GM23338 (cell line): ENCODE measurements around the gene ARRB1. TPM values are rescaled to one million over a fixed set of nuclear protein-coding genes. Genes with fewer than 3 reads are reported as not detected.

Experiments used
- ATAC-seq: fragments of 200-7000 bp; cut with Tn5 transposase; 3 replicates; pipeline ENCODE4 v1.9.1; 2020
- DNase-seq: peaks from one replicate; pipeline ENCODE4 v3.0.0-alpha.2; 2015; ENCODE audit warnings: low spot score
- H2AFZ ChIP-seq: fragments of 200-600 bp; sonication (generic); 2 replicates; pipeline ENCODE4 v1.8.0; 2016; ENCODE audit warnings: antibody characterized with exemption, mild to moderate bottlenecking, moderate library complexity
- H3F3A ChIP-seq: fragments of 200-600 bp; sonication (generic); replicated peaks from 2 replicates; pipeline ENCODE4 v1.8.0; 2017; ENCODE audit warnings: antibody characterized with exemption, mixed run types, low read depth
- H3K27ac ChIP-seq: fragments of 200-600 bp; sonication (generic); 2 replicates; pipeline ENCODE4 v1.6.1; 2016; ENCODE audit warnings: low read depth
- H3K27me3 ChIP-seq: fragments of 200-600 bp; sonication (generic); 2 replicates; pipeline ENCODE4 v1.8.0; 2016; ENCODE audit warnings: mild to moderate bottlenecking, mixed run types, moderate library complexity; ENCODE audit not compliant: insufficient read depth
- H3K36me3 ChIP-seq: fragments of 200-600 bp; sonication (generic); 2 replicates; pipeline ENCODE4 v1.8.0; 2016; ENCODE audit warnings: mild to moderate bottlenecking; ENCODE audit not compliant: insufficient read depth
- H3K4me1 ChIP-seq: fragments of 200-600 bp; sonication (generic); 2 replicates; pipeline ENCODE4 v1.8.0; 2016; ENCODE audit warnings: mild to moderate bottlenecking, moderate library complexity; ENCODE audit not compliant: insufficient read depth
- H3K4me2 ChIP-seq: fragments of 200-600 bp; sonication (generic); 2 replicates; pipeline ENCODE4 v1.7.1; 2017; ENCODE audit warnings: mixed run types
- H3K4me3 ChIP-seq: fragments of 200-600 bp; sonication (generic); 2 replicates; pipeline ENCODE4 v1.6.1; 2016; ENCODE audit warnings: mixed run types
- H3K79me2 ChIP-seq: fragments of 200-600 bp; sonication (generic); replicated peaks from 2 replicates; pipeline ENCODE4 v1.8.0; 2017; ENCODE audit warnings: mild to moderate bottlenecking; ENCODE audit not compliant: insufficient read depth
- H3K9me2 ChIP-seq: fragments of 200-600 bp; sonication (generic); 2 replicates; pipeline ENCODE4 v1.8.0; 2017; ENCODE audit not compliant: insufficient read depth
- H4K20me1 ChIP-seq: fragments of 200-600 bp; sonication (generic); replicated peaks from 2 replicates; pipeline ENCODE4 v1.8.0; 2017; ENCODE audit warnings: mild to moderate bottlenecking; ENCODE audit not compliant: insufficient read depth
- H3K27ac Mint-ChIP-seq: 2 replicates; pipeline ENCODE4 v1.8.0; 2020; ENCODE audit warnings: inconsistent platforms, mild to moderate bottlenecking, moderate library complexity, mixed read lengths
- H3K27me3 Mint-ChIP-seq: 3 replicates; pipeline ENCODE4 v1.8.0; 2022; ENCODE audit warnings: low read depth, mild to moderate bottlenecking, moderate library complexity, mixed read lengths, inconsistent platforms; ENCODE audit not compliant: insufficient read depth, poor library complexity
- H3K36me3 Mint-ChIP-seq: 3 replicates; pipeline ENCODE4 v1.8.0; 2021; ENCODE audit warnings: low read depth, mild to moderate bottlenecking, inconsistent platforms, moderate library complexity, mixed read lengths
- H3K4me1 Mint-ChIP-seq: 3 replicates; pipeline ENCODE4 v1.8.0; 2020; ENCODE audit warnings: mild to moderate bottlenecking, inconsistent platforms, mixed read lengths
- H3K4me3 Mint-ChIP-seq: 3 replicates; pipeline ENCODE4 v1.8.0; 2021; ENCODE audit warnings: moderate library complexity, mild to moderate bottlenecking, inconsistent platforms, mixed read lengths
- H3K9me3 Mint-ChIP-seq: 3 replicates; pipeline ENCODE4 v1.8.0; 2020; ENCODE audit warnings: moderate library complexity, mild to moderate bottlenecking, inconsistent platforms, mixed read lengths
- CTCF ChIP-seq, 2 experiments: fragments of 200-600 bp in 1 of 2; sonication (generic) in 1 of 2; conservative IDR thresholded peaks; 2 replicates each; pipeline versions ENCODE4 v1.5.1 to v1.6.1; 2016 to 2017; ENCODE audit warnings: antibody characterized with exemption in 2 of 2, low read depth in 2 of 2, mild to moderate bottlenecking in 2 of 2, moderate library complexity in 1 of 2
- EZH2phosphoT487 ChIP-seq: fragments of 200-600 bp; sonication (generic); IDR thresholded peaks from one replicate; pipeline ENCODE4 v1.8.1; 2018; ENCODE audit warnings: antibody characterized with exemption; ENCODE audit not compliant: unreplicated experiment
- JUNB ChIP-seq: IDR thresholded peaks from one replicate; pipeline ENCODE4 v1.6.1; 2016; ENCODE audit warnings: antibody characterized with exemption; ENCODE audit not compliant: unreplicated experiment
- NANOG ChIP-seq: IDR thresholded peaks from 2 replicates; pipeline ENCODE4 v1.6.1; 2016; ENCODE audit warnings: antibody characterized with exemption, borderline replicate concordance
- POLR2AphosphoS5 ChIP-seq: IDR thresholded peaks from 2 replicates; pipeline ENCODE4 v1.6.1; 2016; ENCODE audit warnings: antibody characterized with exemption, low read depth
- STAT1 ChIP-seq: IDR thresholded peaks from one replicate; pipeline ENCODE4 v1.6.1; 2016; ENCODE audit warnings: antibody characterized with exemption; ENCODE audit not compliant: unreplicated experiment
- ZNF331 ChIP-seq: fragments of 250-450 bp; sonication (Bioruptor Pico); IDR thresholded peaks from 2 replicates; pipeline ENCODE4 v1.5.0; 2020; ENCODE audit warnings: low read depth, mild to moderate bottlenecking, moderate library complexity
- polyA plus RNA-seq: library from polyadenylated mRNA; unstranded; fragments of >200 nt; fragmentation: Nextera tagmentation; extraction: Ambion mirVana; gene quantifications from 2 replicates; pipeline ENCODE4 v1.2.1, GENCODE V29; 2016
- total RNA-seq: library from RNA; depleted of rRNA; stranded (reverse); fragments of >200 nt; shearing (Covaris generic); gene quantifications from 2 replicates; pipeline ENCODE4 v1.2.3, GENCODE V29; 2014
- TF ChIP-seq, protein P1 (sequence below): IDR thresholded peaks from 2 replicates; pipeline ENCODE4 v1.6.1; 2016; ENCODE audit warnings: antibody characterized with exemption
- TF ChIP-seq, protein P2 (sequence below): fragments of 250-450 bp; sonication (Bioruptor Pico); IDR thresholded peaks from 2 replicates; pipeline ENCODE4 v1.5.0; 2020; ENCODE audit warnings: mild to moderate bottlenecking, moderate library complexity
- TF ChIP-seq, protein P3 (sequence below): IDR thresholded peaks from one replicate; pipeline ENCODE4 v1.6.1; 2018; ENCODE audit warnings: antibody characterized with exemption; ENCODE audit not compliant: unreplicated experiment

Gene ARRB1
- total and polyA plus RNA-seq, 2 experiments from 2014 or later, result 6.3 to 11.1 TPM

DNA sequence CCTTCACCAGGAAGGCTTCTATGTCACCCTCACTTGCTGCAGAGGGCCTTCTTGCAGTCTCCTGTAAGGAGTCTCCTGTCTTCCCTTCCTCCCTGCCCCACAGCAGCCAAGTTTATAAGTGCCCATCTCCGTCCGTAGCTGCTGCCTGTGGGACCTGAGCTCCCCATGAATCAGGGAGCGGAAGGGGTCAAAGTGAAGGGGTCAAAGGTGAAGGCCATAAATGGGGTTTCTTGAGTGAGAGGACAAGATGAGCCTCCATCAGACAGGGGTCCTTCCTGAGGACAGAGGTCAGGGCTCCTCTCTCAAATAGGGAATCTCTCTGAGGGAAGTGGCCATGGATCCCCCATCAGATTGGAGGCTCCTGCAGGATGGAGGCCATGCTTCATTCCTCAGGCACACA lies 44.4 kb downstream of the ARRB1 start:
- no peak overlapping the region; the same call in 2 of the 3 replicates for H3K4me3 Mint-ChIP-seq
- H3F3A ChIP-seq, result 0 out of 2 replicates have a peak, but pooled peaks cover 3% of the 10 kb centered on the region
- H2AFZ ChIP-seq, result no peak overlapping the region
- no peaks in the 10 kb centered on the region for H3K9me2 ChIP-seq
- H3K4me2 ChIP-seq, result no peak overlapping the region
- no peaks in the 10 kb centered on the region; the same call in 1 of the 2 replicates for H3K4me1 ChIP-seq
- H3K27me3 Mint-ChIP-seq, result peaks cover 16% of the 10 kb centered on the region
- H3K4me3 ChIP-seq, result no peak overlapping the region
- H3K9me3 Mint-ChIP-seq, result no peaks in the 10 kb centered on the region
- H3K79me2 ChIP-seq, result no peaks in the 10 kb centered on the region
- H3K36me3 Mint-ChIP-seq, result peaks cover 1% of the 10 kb centered on the region; the same call in 1 of the 3 replicates
- DNase-seq, result no peak
- no peak overlapping the region for H3K27ac Mint-ChIP-seq
- H3K36me3 ChIP-seq, result no peaks in the 10 kb centered on the region
- TF ChIP-seq, protein P1, sequence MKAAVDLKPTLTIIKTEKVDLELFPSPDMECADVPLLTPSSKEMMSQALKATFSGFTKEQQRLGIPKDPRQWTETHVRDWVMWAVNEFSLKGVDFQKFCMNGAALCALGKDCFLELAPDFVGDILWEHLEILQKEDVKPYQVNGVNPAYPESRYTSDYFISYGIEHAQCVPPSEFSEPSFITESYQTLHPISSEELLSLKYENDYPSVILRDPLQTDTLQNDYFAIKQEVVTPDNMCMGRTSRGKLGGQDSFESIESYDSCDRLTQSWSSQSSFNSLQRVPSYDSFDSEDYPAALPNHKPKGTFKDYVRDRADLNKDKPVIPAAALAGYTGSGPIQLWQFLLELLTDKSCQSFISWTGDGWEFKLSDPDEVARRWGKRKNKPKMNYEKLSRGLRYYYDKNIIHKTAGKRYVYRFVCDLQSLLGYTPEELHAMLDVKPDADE, result no peak
- TF ChIP-seq, protein P2, sequence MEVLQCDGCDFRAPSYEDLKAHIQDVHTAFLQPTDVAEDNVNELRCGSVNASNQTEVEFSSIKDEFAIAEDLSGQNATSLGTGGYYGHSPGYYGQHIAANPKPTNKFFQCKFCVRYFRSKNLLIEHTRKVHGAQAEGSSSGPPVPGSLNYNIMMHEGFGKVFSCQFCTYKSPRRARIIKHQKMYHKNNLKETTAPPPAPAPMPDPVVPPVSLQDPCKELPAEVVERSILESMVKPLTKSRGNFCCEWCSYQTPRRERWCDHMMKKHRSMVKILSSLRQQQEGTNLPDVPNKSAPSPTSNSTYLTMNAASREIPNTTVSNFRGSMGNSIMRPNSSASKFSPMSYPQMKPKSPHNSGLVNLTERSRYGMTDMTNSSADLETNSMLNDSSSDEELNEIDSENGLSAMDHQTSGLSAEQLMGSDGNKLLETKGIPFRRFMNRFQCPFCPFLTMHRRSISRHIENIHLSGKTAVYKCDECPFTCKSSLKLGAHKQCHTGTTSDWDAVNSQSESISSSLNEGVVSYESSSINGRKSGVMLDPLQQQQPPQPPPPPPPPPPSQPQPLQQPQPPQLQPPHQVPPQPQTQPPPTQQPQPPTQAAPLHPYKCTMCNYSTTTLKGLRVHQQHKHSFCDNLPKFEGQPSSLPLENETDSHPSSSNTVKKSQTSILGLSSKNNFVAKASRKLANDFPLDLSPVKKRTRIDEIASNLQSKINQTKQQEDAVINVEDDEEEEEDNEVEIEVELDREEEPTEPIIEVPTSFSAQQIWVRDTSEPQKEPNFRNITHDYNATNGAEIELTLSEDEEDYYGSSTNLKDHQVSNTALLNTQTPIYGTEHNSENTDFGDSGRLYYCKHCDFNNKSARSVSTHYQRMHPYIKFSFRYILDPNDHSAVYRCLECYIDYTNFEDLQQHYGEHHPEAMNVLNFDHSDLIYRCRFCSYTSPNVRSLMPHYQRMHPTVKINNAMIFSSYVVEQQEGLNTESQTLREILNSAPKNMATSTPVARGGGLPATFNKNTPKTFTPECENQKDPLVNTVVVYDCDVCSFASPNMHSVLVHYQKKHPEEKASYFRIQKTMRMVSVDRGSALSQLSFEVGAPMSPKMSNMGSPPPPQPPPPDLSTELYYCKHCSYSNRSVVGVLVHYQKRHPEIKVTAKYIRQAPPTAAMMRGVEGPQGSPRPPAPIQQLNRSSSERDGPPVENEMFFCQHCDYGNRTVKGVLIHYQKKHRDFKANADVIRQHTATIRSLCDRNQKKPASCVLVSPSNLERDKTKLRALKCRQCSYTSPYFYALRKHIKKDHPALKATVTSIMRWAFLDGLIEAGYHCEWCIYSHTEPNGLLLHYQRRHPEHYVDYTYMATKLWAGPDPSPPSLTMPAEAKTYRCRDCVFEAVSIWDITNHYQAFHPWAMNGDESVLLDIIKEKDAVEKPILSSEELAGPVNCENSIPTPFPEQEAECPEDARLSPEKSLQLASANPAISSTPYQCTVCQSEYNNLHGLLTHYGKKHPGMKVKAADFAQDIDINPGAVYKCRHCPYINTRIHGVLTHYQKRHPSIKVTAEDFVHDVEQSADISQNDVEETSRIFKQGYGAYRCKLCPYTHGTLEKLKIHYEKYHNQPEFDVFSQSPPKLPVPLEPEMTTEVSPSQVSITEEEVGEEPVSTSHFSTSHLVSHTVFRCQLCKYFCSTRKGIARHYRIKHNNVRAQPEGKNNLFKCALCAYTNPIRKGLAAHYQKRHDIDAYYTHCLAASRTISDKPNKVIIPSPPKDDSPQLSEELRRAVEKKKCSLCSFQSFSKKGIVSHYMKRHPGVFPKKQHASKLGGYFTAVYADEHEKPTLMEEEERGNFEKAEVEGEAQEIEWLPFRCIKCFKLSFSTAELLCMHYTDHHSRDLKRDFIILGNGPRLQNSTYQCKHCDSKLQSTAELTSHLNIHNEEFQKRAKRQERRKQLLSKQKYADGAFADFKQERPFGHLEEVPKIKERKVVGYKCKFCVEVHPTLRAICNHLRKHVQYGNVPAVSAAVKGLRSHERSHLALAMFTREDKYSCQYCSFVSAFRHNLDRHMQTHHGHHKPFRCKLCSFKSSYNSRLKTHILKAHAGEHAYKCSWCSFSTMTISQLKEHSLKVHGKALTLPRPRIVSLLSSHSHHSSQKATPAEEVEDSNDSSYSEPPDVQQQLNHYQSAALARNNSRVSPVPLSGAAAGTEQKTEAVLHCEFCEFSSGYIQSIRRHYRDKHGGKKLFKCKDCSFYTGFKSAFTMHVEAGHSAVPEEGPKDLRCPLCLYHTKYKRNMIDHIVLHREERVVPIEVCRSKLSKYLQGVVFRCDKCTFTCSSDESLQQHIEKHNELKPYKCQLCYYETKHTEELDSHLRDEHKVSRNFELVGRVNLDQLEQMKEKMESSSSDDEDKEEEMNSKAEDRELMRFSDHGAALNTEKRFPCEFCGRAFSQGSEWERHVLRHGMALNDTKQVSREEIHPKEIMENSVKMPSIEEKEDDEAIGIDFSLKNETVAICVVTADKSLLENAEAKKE, result no peak
- TF ChIP-seq ZNF331 (CRISPR knock-in tag) (no peak), POLR2AphosphoS5 (no peak), JUNB (no peak), CTCF (conservative IDR thresholded peaks at IDR 0.05; ENCODE audit: low read depth in 2 of 2) (no peak), STAT1 (no peak), EZH2phosphoT487 (no peak), NANOG (no peak)
- TF ChIP-seq, protein P3, sequence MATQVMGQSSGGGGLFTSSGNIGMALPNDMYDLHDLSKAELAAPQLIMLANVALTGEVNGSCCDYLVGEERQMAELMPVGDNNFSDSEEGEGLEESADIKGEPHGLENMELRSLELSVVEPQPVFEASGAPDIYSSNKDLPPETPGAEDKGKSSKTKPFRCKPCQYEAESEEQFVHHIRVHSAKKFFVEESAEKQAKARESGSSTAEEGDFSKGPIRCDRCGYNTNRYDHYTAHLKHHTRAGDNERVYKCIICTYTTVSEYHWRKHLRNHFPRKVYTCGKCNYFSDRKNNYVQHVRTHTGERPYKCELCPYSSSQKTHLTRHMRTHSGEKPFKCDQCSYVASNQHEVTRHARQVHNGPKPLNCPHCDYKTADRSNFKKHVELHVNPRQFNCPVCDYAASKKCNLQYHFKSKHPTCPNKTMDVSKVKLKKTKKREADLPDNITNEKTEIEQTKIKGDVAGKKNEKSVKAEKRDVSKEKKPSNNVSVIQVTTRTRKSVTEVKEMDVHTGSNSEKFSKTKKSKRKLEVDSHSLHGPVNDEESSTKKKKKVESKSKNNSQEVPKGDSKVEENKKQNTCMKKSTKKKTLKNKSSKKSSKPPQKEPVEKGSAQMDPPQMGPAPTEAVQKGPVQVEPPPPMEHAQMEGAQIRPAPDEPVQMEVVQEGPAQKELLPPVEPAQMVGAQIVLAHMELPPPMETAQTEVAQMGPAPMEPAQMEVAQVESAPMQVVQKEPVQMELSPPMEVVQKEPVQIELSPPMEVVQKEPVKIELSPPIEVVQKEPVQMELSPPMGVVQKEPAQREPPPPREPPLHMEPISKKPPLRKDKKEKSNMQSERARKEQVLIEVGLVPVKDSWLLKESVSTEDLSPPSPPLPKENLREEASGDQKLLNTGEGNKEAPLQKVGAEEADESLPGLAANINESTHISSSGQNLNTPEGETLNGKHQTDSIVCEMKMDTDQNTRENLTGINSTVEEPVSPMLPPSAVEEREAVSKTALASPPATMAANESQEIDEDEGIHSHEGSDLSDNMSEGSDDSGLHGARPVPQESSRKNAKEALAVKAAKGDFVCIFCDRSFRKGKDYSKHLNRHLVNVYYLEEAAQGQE, result no peak
- H3K27me3 ChIP-seq, result no peaks in the 10 kb centered on the region
- H3K4me1 Mint-ChIP-seq, result peaks cover 53% of the 10 kb centered on the region
- H3K27ac ChIP-seq, result no peak overlapping the region
- ATAC-seq, result no peak
- no peaks in the 10 kb centered on the region for H4K20me1 ChIP-seq
